SKM-1 treated with dmso at 0.1 percent for 144 hours (cell line): ENCODE data around the gene PTCH1.

Source experiments
- DNase-seq: peaks from one replicate; lab custom pipeline; 2025; ENCODE audit not compliant: unreplicated experiment; lab: John Stamatoyannopoulos, UW

PTCH1 gene

GRCh38 chr9:95516734-95517558 is at the start of gene PTCH1:
Gene PTCH1 (minus strand): TSS chr9:95516971.
- no peak for DNase-seq

GRCh38 chr9:95565982-95566381 is 49.2 kb upstream of the PTCH1 start:
- DNase-seq = no peak

- DNase-seq = no peak
These were observed 45.1 kb upstream of the PTCH1 start for GRCh38 chr9:95561913-95562312.

GRCh38 chr9:95557142-95557541 is 40.4 kb upstream of the PTCH1 start:
- no peak for DNase-seq

GRCh38 chr9:95556521-95556920 is 39.8 kb upstream of the PTCH1 start:
- no peak for DNase-seq

GRCh38 chr9:95552814-95553546 is 36.2 kb upstream of the PTCH1 start:
- DNase-seq = no peak

GRCh38 chr9:95552255-95552654 is 35.5 kb upstream of the PTCH1 start:
- no peak for DNase-seq

- no peak for DNase-seq
These were observed 34.6 kb upstream of the PTCH1 start for GRCh38 chr9:95551406-95551805.

GRCh38 chr9:95545831-95546567 is 29.2 kb upstream of the PTCH1 start:
- no peak for DNase-seq

GRCh38 chr9:95533996-95534680 is 17.4 kb upstream of the PTCH1 start:
- no peak for DNase-seq

GRCh38 chr9:95529910-95530309 is 13.1 kb upstream of the PTCH1 start:
- DNase-seq = no peak

- no peak for DNase-seq
These were observed 12.2 kb upstream of the PTCH1 start for GRCh38 chr9:95528908-95529502.

- no peak for DNase-seq
These were observed 6.2 kb upstream of the PTCH1 start for GRCh38 chr9:95522871-95523370.

- no peak for DNase-seq
These were observed 4.9 kb upstream of the PTCH1 start for GRCh38 chr9:95521699-95522098.

GRCh38 chr9:95517559-95518425 is 1.0 kb upstream of the PTCH1 start:
- no peak for DNase-seq

GRCh38 chr9:95516221-95516733 is 494 bp downstream of the PTCH1 start:
- no peak for DNase-seq

- DNase-seq = no peak
These were observed 1.3 kb downstream of the PTCH1 start for GRCh38 chr9:95515272-95516113.

GRCh38 chr9:95514342-95514741 is 2.4 kb downstream of the PTCH1 start:
- DNase-seq = no peak
